Liver (tissue), 9 donors: ENCODE data around the gene BIN2. TPM values are rescaled to one million over a fixed set of nuclear protein-coding genes. Genes with fewer than 3 reads are reported as not detected.

Experiments
- DNase-seq: peaks from one replicate; pipeline ENCODE4 v3.0.0-alpha.2; 2017; ENCODE audit warnings: low spot score
- H3K27ac ChIP-seq, 2 donors: one replicate each; pipeline ENCODE4 v1.7.0; 2013; ENCODE audit warnings: inconsistent platforms in 2 of 2, low read length in 2 of 2, control low read depth in 1 of 2, low read depth in 1 of 2, mild to moderate bottlenecking in 1 of 2
- H3K27me3 ChIP-seq, 4 donors: one replicate each; pipeline versions ENCODE4 v1.6.1 to v1.7.0; 2013; ENCODE audit warnings: low read length in 3 of 4, inconsistent platforms in 1 of 4, mild to moderate bottlenecking in 1 of 4, moderate library complexity in 1 of 4; ENCODE audit not compliant: control insufficient read depth in 4 of 4, insufficient read depth in 4 of 4
- H3K36me3 ChIP-seq, 4 donors: one replicate each; pipeline versions ENCODE4 v1.6.1 to v1.7.0; 2013; ENCODE audit warnings: low read length in 3 of 4, mild to moderate bottlenecking in 3 of 4, low read depth in 1 of 4, moderate library complexity in 1 of 4; ENCODE audit not compliant: control insufficient read depth in 4 of 4, insufficient read depth in 3 of 4
- H3K4me1 ChIP-seq, 4 donors: one replicate each; pipeline versions ENCODE4 v1.6.1 to v1.7.0; 2013; ENCODE audit warnings: low read length in 3 of 4, mild to moderate bottlenecking in 3 of 4, moderate library complexity in 1 of 4; ENCODE audit not compliant: control insufficient read depth in 4 of 4, insufficient read depth in 4 of 4
- H3K4me3 ChIP-seq, 3 donors: one replicate each; pipeline versions ENCODE4 v1.6.1 to v1.7.0; 2013; ENCODE audit warnings: low read length in 3 of 3, control low read depth in 1 of 3, low read depth in 1 of 3, mild to moderate bottlenecking in 1 of 3
- H3K9ac ChIP-seq, 2 donors: one replicate each; pipeline ENCODE4 v1.7.0; 2013; ENCODE audit warnings: low read length in 2 of 2, mild to moderate bottlenecking in 2 of 2, moderate library complexity in 2 of 2, control low read depth in 1 of 2, low read depth in 1 of 2
- H3K9me3 ChIP-seq, 4 donors: one replicate each; pipeline versions ENCODE4 v1.6.1 to v1.7.0; 2013; ENCODE audit warnings: low read length in 3 of 4; ENCODE audit not compliant: control insufficient read depth in 4 of 4
- EGR1 ChIP-seq, 2 donors: IDR thresholded peaks; 2 replicates each; pipeline ENCODE4 v1.6.1; 2016 to 2018; ENCODE audit warnings: antibody characterized with exemption in 2 of 2, low read depth in 2 of 2
- FOXA1 ChIP-seq: IDR thresholded peaks from 2 replicates; pipeline ENCODE4 v1.6.1; 2016; ENCODE audit warnings: antibody characterized with exemption
- FOXA2 ChIP-seq: IDR thresholded peaks from 2 replicates; pipeline ENCODE4 v1.6.1; 2016; ENCODE audit warnings: antibody characterized with exemption
- JUND ChIP-seq, 2 donors: IDR thresholded peaks; 2 replicates each; pipeline ENCODE4 v1.6.1; 2016; ENCODE audit warnings: antibody characterized with exemption in 2 of 2
- NR2F2 ChIP-seq: IDR thresholded peaks from 2 replicates; pipeline ENCODE4 v1.6.1; 2016; ENCODE audit warnings: antibody characterized with exemption
- RAD21 ChIP-seq, 2 donors: IDR thresholded peaks; 2 replicates each; pipeline ENCODE4 v1.6.1; 2016; ENCODE audit warnings: antibody characterized with exemption in 2 of 2, mild to moderate bottlenecking in 2 of 2
- RXRA ChIP-seq, 2 donors: IDR thresholded peaks; 2 replicates each; pipeline ENCODE4 v1.6.1; 2017 to 2018; ENCODE audit warnings: antibody characterized with exemption in 2 of 2, mild to moderate bottlenecking in 1 of 2
- SP1 ChIP-seq: IDR thresholded peaks from 2 replicates; pipeline ENCODE4 v1.6.1; 2018; ENCODE audit warnings: antibody characterized with exemption, mild to moderate bottlenecking
- TAF1 ChIP-seq: conservative IDR thresholded peaks from 2 replicates; pipeline ENCODE4 v1.6.1; 2016; ENCODE audit warnings: antibody characterized with exemption, mild to moderate bottlenecking
- YY1 ChIP-seq: IDR thresholded peaks from 2 replicates; pipeline ENCODE4 v1.6.1; 2016; ENCODE audit warnings: antibody characterized with exemption, mild to moderate bottlenecking
- WGBS: extraction: QIAGEN DNeasy Blood & Tissue Kit; methylation state at CpG from one replicate; pipeline ENCODE4 v1.1.7; 2013; 5-methylcytosine and 5-hydroxymethylcytosine counted together
- polyA plus RNA-seq, 2 donors: library from polyadenylated mRNA; stranded (reverse) in 1 of 2; unstranded in 1 of 2; fragments of 200-250 nt in 1 of 2; fragments of >200 nt in 1 of 2; fragmentation: Nextera tagmentation in 1 of 2; extraction: Ambion mirVana in 1 of 2; gene quantifications; one replicate each; pipeline versions ENCODE4 v1.2.1 to v1.2.3, GENCODE V29; 2013 to 2015
- total RNA-seq, 2 donors: library from RNA; depleted of rRNA; stranded (reverse); fragments of >200 nt; gene quantifications; one replicate each; pipeline ENCODE4 v1.2.3, GENCODE V29; 2014
- TF ChIP-seq, protein P1 (sequence below): IDR thresholded peaks from 2 replicates; pipeline ENCODE4 v1.6.1; 2016; ENCODE audit warnings: antibody characterized with exemption
- TF ChIP-seq, protein P2 (sequence below): fragments of 150-350 bp; IDR thresholded peaks from 2 replicates; pipeline ENCODE4 v1.5.1; 2017; ENCODE audit warnings: improper control_type of control experiment, low read depth, low read length; ENCODE audit not compliant: missing input control
- TF ChIP-seq, protein P3 (sequence below): IDR thresholded peaks from 2 replicates; pipeline ENCODE4 v1.6.1; 2016; ENCODE audit warnings: antibody characterized with exemption
- TF ChIP-seq, protein P4 (sequence below): IDR thresholded peaks from 2 replicates; pipeline ENCODE4 v1.6.1; 2016; ENCODE audit warnings: antibody characterized with exemption
- donor health status: healthy.
- donor health status: healthy.
- donor health status: healthy.
- donor health status: healthy.
- donor health status: healthy.

The BIN2 gene
- 10 to 100 TPM in 1 of 2 donors, 1 to 10 TPM in 1; 6.0 to 10.2 TPM for total RNA-seq
- 1 to 10 TPM; 1.9 to 2.8 TPM for polyA plus RNA-seq

DNA sequence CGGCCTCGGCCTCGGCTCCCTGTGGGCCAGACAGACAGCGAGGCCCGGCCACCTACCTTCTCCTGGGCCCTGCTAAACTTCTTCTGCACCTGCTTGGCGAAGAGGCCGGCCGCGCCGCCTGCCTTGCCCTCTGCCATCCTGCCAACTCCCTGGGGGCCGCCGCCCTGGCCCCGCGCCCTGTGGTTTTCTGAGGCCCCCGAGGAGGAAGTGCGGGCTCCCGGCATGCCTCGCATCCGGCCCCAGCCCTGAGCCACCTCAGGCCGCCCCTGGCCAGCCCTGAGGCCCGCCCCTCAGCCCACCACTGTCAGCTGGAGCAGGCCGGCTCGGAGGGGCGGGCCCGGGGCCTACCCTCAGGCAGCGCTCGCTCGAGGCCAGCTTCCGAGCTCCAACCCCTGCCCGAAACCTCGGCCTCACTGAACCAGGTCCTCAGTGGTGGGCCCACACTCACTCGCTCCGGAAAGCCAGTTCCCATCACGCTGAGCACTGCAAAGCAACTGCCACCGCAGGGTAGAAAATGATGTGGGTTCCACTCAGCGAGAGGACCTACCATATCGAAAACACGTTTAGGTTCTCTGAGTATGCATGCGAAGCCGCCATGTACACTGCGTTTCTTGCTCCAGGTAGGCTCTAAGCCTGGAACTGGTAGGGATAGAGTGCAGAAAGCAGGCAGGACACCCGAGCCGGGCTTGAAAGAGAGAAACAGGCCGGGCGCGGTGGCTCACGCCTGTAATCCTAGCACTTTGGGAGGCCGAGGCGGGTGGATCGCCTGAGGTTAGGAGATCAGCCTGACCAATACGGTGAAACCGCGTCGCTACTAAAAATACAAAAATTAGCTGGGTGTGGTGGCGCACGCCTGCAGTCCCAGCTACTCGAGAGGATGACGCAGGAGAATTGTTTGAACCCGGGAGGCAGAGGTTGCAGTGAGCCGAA, at the start of gene BIN2:
Gene BIN2 (minus strand): TSS at position 209 of the 930 bp plus-strand sequence. CDS start 72 bp downstream, at position 137.
- H3K9me3 ChIP-seq: no peaks in the 10 kb centered on the region
- peaks cover 0 to 5% (median 2%) of the 10 kb centered on the region in 4 donors for H3K4me1 ChIP-seq
- H3K4me3 ChIP-seq: peak within 1 kb of the TSS in 2 of 3 donors; percentile 14 to 45
- WGBS: 87% methylated on average over 60 of the region's 60 CpGs
- no peaks in the 10 kb centered on the region for H3K27me3 ChIP-seq
- H3K27ac ChIP-seq: peak within 1 kb of the TSS; percentile 72 to 80
- H3K9ac ChIP-seq: peak within 1 kb of the TSS in 1 of 2 donors; percentile 56
- TF ChIP-seq TAF1 (no peak), JUND (IDR thresholded peaks at IDR 0.05) (no peak), EGR1 (IDR thresholded peaks at IDR 0.05; ENCODE audit: low read depth in 2 of 2) (no peak), SP1 (no peak)
- peak; percentile 49 for DNase-seq
- no peaks in the 10 kb centered on the region for H3K36me3 ChIP-seq

DNA sequence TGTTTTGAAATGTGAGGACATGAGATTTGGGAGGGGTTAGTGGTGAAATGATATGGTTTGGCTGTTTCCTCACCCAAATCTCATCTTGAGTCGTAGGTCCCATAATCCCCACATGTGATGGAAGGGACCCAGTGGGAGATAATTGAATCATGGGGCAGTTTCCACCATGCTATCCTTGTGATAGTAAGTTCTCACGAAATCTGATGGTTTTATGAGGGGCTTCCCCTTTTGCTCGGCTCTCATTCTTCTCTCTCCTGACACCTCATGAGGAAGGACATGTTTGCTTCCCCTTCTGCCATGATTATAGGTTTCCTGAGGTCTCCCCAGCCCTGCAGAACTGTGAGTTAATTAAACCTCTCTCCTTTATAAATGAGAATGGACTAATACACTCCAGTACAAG, 49.2 kb upstream of the BIN2 start:
- H3K4me3 ChIP-seq: no peak overlapping the region

More for the DNA sequence above, 49.2 kb upstream of the BIN2 start:
- Histone ChIP-seq H3K27ac (no peak overlapping the region), H3K36me3 (no peaks in the 10 kb centered on the region), H3K9me3 (no peaks in the 10 kb centered on the region), H3K27me3 (no peaks in the 10 kb centered on the region), H3K9ac (no peak overlapping the region), H3K4me1 (peaks cover 0 to 11% (median 4%) of the 10 kb centered on the region in 4 donors)
- no peak for TF ChIP-seq TAF1
- TF ChIP-seq, protein P1, sequence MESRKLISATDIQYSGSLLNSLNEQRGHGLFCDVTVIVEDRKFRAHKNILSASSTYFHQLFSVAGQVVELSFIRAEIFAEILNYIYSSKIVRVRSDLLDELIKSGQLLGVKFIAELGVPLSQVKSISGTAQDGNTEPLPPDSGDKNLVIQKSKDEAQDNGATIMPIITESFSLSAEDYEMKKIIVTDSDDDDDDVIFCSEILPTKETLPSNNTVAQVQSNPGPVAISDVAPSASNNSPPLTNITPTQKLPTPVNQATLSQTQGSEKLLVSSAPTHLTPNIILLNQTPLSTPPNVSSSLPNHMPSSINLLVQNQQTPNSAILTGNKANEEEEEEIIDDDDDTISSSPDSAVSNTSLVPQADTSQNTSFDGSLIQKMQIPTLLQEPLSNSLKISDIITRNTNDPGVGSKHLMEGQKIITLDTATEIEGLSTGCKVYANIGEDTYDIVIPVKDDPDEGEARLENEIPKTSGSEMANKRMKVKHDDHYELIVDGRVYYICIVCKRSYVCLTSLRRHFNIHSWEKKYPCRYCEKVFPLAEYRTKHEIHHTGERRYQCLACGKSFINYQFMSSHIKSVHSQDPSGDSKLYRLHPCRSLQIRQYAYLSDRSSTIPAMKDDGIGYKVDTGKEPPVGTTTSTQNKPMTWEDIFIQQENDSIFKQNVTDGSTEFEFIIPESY: no peak
- no peak for TF ChIP-seq FOXA1
- TF ChIP-seq RXRA (IDR thresholded peaks at IDR 0.05): no peak
- TF ChIP-seq RAD21 (IDR thresholded peaks at IDR 0.05): no peak
- TF ChIP-seq JUND (IDR thresholded peaks at IDR 0.05): no peak
- TF ChIP-seq, protein P2, sequence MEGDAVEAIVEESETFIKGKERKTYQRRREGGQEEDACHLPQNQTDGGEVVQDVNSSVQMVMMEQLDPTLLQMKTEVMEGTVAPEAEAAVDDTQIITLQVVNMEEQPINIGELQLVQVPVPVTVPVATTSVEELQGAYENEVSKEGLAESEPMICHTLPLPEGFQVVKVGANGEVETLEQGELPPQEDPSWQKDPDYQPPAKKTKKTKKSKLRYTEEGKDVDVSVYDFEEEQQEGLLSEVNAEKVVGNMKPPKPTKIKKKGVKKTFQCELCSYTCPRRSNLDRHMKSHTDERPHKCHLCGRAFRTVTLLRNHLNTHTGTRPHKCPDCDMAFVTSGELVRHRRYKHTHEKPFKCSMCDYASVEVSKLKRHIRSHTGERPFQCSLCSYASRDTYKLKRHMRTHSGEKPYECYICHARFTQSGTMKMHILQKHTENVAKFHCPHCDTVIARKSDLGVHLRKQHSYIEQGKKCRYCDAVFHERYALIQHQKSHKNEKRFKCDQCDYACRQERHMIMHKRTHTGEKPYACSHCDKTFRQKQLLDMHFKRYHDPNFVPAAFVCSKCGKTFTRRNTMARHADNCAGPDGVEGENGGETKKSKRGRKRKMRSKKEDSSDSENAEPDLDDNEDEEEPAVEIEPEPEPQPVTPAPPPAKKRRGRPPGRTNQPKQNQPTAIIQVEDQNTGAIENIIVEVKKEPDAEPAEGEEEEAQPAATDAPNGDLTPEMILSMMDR: no peak
- no peak for TF ChIP-seq EGR1 (IDR thresholded peaks at IDR 0.05; ENCODE audit: low read depth in 2 of 2)
- TF ChIP-seq YY1: no peak
- TF ChIP-seq, protein P3, sequence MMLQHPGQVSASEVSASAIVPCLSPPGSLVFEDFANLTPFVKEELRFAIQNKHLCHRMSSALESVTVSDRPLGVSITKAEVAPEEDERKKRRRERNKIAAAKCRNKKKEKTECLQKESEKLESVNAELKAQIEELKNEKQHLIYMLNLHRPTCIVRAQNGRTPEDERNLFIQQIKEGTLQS: no peak
- TF ChIP-seq, protein P4, sequence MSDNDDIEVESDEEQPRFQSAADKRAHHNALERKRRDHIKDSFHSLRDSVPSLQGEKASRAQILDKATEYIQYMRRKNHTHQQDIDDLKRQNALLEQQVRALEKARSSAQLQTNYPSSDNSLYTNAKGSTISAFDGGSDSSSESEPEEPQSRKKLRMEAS: no peak
- TF ChIP-seq FOXA2: no peak
- TF ChIP-seq NR2F2: no peak
- no peak for TF ChIP-seq SP1
- 88% methylated on average over 3 of the region's 3 CpGs for WGBS
- no peak for DNase-seq
